PC-9 (cell line): ENCODE measurements around the gene PRKAR2B.
"Not testable (repeated sequence)": the region's sequence is repeated elsewhere in the genome, so short reads cannot be mapped to it uniquely, and the experiment has no call there.

Experiments
- EZH2 ChIP-seq: fragments of 200-600 bp; sonication (generic); IDR thresholded peaks from 2 replicates; pipeline ENCODE4 v1.8.0; 2017; ENCODE audit warnings: antibody characterized with exemption, low read depth
- TF ChIP-seq, protein P1 (sequence below): fragments of 200-600 bp; sonication (generic); conservative IDR thresholded peaks from 2 replicates; pipeline ENCODE4 v1.6.1; 2017; ENCODE audit warnings: mixed run types, antibody characterized with exemption, mild to moderate bottlenecking, moderate library complexity

DNA sequence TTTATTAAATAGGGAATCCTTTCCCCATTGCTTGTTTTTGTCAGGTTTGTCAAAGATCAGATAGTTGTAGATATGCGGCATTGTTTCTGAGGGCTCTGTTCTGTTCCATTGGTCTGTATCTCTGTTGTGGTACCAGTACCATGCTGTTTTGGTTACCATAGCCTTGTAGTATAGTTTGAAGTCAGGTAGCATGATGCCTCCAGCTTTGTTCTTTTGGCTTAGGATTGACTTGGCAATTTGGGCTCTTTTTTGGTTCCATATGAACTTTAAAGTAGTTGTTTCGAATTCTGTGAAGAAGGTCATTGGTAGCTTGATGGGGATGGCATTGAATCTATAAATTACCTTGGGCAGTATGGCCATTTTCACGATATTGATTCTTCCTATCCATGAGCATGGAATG lies 11.6 kb downstream of the PRKAR2B start:
- not testable (repeated sequence) for TF ChIP-seq EZH2
- TF ChIP-seq, protein P1, sequence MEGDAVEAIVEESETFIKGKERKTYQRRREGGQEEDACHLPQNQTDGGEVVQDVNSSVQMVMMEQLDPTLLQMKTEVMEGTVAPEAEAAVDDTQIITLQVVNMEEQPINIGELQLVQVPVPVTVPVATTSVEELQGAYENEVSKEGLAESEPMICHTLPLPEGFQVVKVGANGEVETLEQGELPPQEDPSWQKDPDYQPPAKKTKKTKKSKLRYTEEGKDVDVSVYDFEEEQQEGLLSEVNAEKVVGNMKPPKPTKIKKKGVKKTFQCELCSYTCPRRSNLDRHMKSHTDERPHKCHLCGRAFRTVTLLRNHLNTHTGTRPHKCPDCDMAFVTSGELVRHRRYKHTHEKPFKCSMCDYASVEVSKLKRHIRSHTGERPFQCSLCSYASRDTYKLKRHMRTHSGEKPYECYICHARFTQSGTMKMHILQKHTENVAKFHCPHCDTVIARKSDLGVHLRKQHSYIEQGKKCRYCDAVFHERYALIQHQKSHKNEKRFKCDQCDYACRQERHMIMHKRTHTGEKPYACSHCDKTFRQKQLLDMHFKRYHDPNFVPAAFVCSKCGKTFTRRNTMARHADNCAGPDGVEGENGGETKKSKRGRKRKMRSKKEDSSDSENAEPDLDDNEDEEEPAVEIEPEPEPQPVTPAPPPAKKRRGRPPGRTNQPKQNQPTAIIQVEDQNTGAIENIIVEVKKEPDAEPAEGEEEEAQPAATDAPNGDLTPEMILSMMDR, result not testable (repeated sequence)
